ENCODE results near the gene SESTD1. TPM values are rescaled to one million over a fixed set of nuclear protein-coding genes. Genes with fewer than 3 reads are reported as not detected.
"Not testable (repeated sequence)": the region's sequence is repeated elsewhere in the genome, so short reads cannot be mapped to it uniquely, and the experiment has no call there.

Gene SESTD1
- polyA plus RNA-seq, 4 donors = 65.4 to 86.0 (median 74.1) TPM

- no peak for DNase-seq (ENCODE audit: low read depth in 4 of 4, low spot score in 3 of 4)
These were observed 6.1 kb upstream of the SESTD1 start for GRCh38 chr2:179270689-179271088.

- DNase-seq (ENCODE audit: low read depth in 4 of 4, low spot score in 3 of 4) = no peak
These were observed 3.8 kb upstream of the SESTD1 start for GRCh38 chr2:179268277-179268925.

GRCh38 chr2:179266271-179266670 lies 1.6 kb upstream of the SESTD1 start:
- no peak for DNase-seq (ENCODE audit: low read depth in 4 of 4, low spot score in 3 of 4)

GRCh38 chr2:179265082-179265510 lies 464 bp upstream of the SESTD1 start:
- DNase-seq (ENCODE audit: low read depth in 4 of 4, low spot score in 3 of 4) = no peak

GRCh38 chr2:179263446-179264367 lies 925 bp downstream of the SESTD1 start:
- DNase-seq (ENCODE audit: low read depth in 4 of 4, low spot score in 3 of 4) = peak in 3 of 4 donors; percentile 38 to 50 (median 47)

GRCh38 chr2:179263015-179263414 lies 1.6 kb downstream of the SESTD1 start:
- no peak for DNase-seq (ENCODE audit: low read depth in 4 of 4, low spot score in 3 of 4)

- no peak for DNase-seq (ENCODE audit: low read depth in 4 of 4, low spot score in 3 of 4)
These were observed 2.5 kb downstream of the SESTD1 start for GRCh38 chr2:179262077-179262660.

- DNase-seq (ENCODE audit: low read depth in 4 of 4, low spot score in 3 of 4) = no peak
These were observed 3.3 kb downstream of the SESTD1 start for GRCh38 chr2:179261151-179261825.

GRCh38 chr2:179260224-179260623 lies 4.4 kb downstream of the SESTD1 start:
- DNase-seq (ENCODE audit: low read depth in 4 of 4, low spot score in 3 of 4) = no peak

- no peak for DNase-seq (ENCODE audit: low read depth in 4 of 4, low spot score in 3 of 4)
These were observed 9.5 kb downstream of the SESTD1 start for GRCh38 chr2:179255129-179255528.

- DNase-seq (ENCODE audit: low read depth in 4 of 4, low spot score in 3 of 4) = no peak
These were observed 11.4 kb downstream of the SESTD1 start for GRCh38 chr2:179253226-179253625.

- DNase-seq (ENCODE audit: low read depth in 4 of 4, low spot score in 3 of 4) = no peak
These were observed 12.2 kb downstream of the SESTD1 start for GRCh38 chr2:179252423-179252822.

GRCh38 chr2:179251870-179252269 lies 12.8 kb downstream of the SESTD1 start:
- DNase-seq (ENCODE audit: low read depth in 4 of 4, low spot score in 3 of 4) = no peak

- no peak for DNase-seq (ENCODE audit: low read depth in 4 of 4, low spot score in 3 of 4)
These were observed 13.7 kb downstream of the SESTD1 start for GRCh38 chr2:179250848-179251504.

- DNase-seq (ENCODE audit: low read depth in 4 of 4, low spot score in 3 of 4) = no peak
These were observed 14.5 kb downstream of the SESTD1 start for GRCh38 chr2:179250095-179250494.

GRCh38 chr2:179248024-179248348 lies 16.6 kb downstream of the SESTD1 start:
- no peak for DNase-seq (ENCODE audit: low read depth in 4 of 4, low spot score in 3 of 4)

- DNase-seq (ENCODE audit: low read depth in 4 of 4, low spot score in 3 of 4) = no peak
These were observed 17.2 kb downstream of the SESTD1 start for GRCh38 chr2:179247318-179248023.

- DNase-seq (ENCODE audit: low read depth in 4 of 4, low spot score in 3 of 4) = not testable (repeated sequence)
These were observed 18.8 kb downstream of the SESTD1 start for GRCh38 chr2:179245843-179246242.

- DNase-seq (ENCODE audit: low read depth in 4 of 4, low spot score in 3 of 4) = no peak
These were observed 21.6 kb downstream of the SESTD1 start for GRCh38 chr2:179243046-179243445.

All from right renal pelvis (tissue), 4 donors.